ENCODE results near the gene SMAD9. TPM values are rescaled to one million over a fixed set of nuclear protein-coding genes. Genes with fewer than 3 reads are reported as not detected.

The SMAD9 gene
- total and polyA plus RNA-seq, 9 of the 15 experiments (the other 6 are each of a cell fraction or from before 2014, with no cell fraction given): 0.02 to 0.08 (median 0.03) TPM; not detected in 4

DNA sequence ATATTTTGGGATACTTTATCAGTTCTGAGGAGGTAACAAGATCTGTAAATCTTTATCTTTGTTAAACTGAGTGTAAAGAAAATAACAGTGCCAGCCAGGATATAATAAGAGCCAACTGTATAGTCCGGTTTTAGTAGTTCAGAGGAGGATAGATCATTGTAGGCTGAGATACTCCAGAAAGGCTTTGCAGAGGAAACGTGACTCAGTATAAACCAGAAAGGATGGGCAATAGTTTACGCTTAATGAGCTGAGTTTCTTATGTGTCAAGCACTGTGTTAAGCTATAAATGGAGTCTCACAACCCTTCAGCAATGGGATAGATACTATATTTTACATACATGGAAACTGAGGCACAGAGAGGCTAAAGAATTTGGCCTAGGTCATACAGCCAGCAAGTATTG is 97.3 kb downstream of the SMAD9 start:
- CTCF ChIA-PET (ENCODE audit: low intra/inter-chr PET ratio): interaction anchor here (0.6 kb wide), 1 partner anchor 172 kb away, joined by 3 read pairs; no protein-coding TSS in a partner anchor
- no TSS peak for BruUV-seq (replicated peaks)
- no peak overlapping the region for H3K4me3 ChIP-seq

More for the DNA sequence above, 97.3 kb downstream of the SMAD9 start:
- WGBS (ENCODE audit: insufficient coverage, low coverage, missing lambda C conversion rate): 82% methylated on average over 3 of the region's 3 CpGs
- DNase-seq (ENCODE audit: extremely low read depth in 1 of 4, low spot score in 3 of 4) (no peak), FAIRE-seq (no peak), ATAC-seq (no peak)
- Histone ChIP-seq H3K27ac (ENCODE audit: extremely low read depth, low read depth, low read length) (no peak overlapping the region), H3K27me3 (ENCODE audit: control insufficient read depth in 2 of 2, insufficient read depth in 2 of 2, low read length in 2 of 2) (no peaks in the 10 kb centered on the region), H3K9me3 (replicated peaks; ENCODE audit: control insufficient read depth, insufficient read depth, low read depth, low read length) (no peaks in the 10 kb centered on the region), H4K20me1 (replicated peaks; ENCODE audit: control insufficient read depth, insufficient read depth, low read length) (no peaks in the 10 kb centered on the region), H3K4me1 (replicated peaks in 1 of 2; ENCODE audit: control insufficient read depth in 2 of 2, insufficient read depth in 2 of 2, low read length in 2 of 2) (peaks cover 2 to 17% of the 10 kb centered on the region in 2 experiments; a peak in 3 of 5 replicates), H2AFZ (ENCODE audit: low read depth, low read length) (no peak overlapping the region), H3K4me2 (ENCODE audit: insufficient read depth, low read length) (no peak overlapping the region), H3K79me2 (ENCODE audit: control insufficient read depth, insufficient read depth, low read length) (peaks cover 36% of the 10 kb centered on the region), H3K9me1 (ENCODE audit: control insufficient read depth, insufficient read depth, low read length) (no peaks in the 10 kb centered on the region), H3K36me3 (ENCODE audit: control insufficient read depth, insufficient read depth, low read length) (peaks cover 24% of the 10 kb centered on the region; the same call in 2 of the 3 replicates), H3K9ac (ENCODE audit: insufficient read depth in 1 of 2, low read depth in 2 of 2, low read length in 2 of 2) (no peak overlapping the region)
- intact Hi-C loops (cut with micrococcal nuclease) (no loop called here), in situ Hi-C loops (cut with MboI) (no loop called here)
- TF ChIP-seq POLR2H (tag; IDR thresholded peaks at IDR 0.05; ENCODE audit: low read depth) (no peak), ZSCAN32 (CRISPR knock-in tag; IDR thresholded peaks at IDR 0.05) (no peak), BACH1 (tag; IDR thresholded peaks at IDR 0.05) (no peak)
- TF ChIP-seq, protein P1, sequence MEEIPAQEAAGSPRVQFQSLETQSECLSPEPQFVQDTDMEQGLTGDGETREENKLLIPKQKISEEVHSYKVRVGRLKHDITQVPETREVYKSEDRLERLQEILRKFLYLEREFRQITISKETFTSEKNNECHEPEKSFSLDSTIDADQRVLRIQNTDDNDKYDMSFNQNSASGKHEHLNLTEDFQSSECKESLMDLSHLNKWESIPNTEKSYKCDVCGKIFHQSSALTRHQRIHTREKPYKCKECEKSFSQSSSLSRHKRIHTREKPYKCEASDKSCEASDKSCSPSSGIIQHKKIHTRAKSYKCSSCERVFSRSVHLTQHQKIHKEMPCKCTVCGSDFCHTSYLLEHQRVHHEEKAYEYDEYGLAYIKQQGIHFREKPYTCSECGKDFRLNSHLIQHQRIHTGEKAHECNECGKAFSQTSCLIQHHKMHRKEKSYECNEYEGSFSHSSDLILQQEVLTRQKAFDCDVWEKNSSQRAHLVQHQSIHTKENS (CRISPR knock-in tag; IDR thresholded peaks at IDR 0.05): no peak
- TF ChIP-seq, protein P2, sequence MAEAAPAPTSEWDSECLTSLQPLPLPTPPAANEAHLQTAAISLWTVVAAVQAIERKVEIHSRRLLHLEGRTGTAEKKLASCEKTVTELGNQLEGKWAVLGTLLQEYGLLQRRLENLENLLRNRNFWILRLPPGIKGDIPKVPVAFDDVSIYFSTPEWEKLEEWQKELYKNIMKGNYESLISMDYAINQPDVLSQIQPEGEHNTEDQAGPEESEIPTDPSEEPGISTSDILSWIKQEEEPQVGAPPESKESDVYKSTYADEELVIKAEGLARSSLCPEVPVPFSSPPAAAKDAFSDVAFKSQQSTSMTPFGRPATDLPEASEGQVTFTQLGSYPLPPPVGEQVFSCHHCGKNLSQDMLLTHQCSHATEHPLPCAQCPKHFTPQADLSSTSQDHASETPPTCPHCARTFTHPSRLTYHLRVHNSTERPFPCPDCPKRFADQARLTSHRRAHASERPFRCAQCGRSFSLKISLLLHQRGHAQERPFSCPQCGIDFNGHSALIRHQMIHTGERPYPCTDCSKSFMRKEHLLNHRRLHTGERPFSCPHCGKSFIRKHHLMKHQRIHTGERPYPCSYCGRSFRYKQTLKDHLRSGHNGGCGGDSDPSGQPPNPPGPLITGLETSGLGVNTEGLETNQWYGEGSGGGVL (CRISPR knock-in tag; IDR thresholded peaks at IDR 0.05): no peak
- POLR2A ChIA-PET: interaction anchor here (0.6 to 1.4 kb wide), 2 partner anchors 8 to 10 kb away, joined by 3 to 4 read pairs; no protein-coding TSS in a partner anchor

All from K562 (cell line).